ENCODE data around the gene DNHD1.

DNA sequence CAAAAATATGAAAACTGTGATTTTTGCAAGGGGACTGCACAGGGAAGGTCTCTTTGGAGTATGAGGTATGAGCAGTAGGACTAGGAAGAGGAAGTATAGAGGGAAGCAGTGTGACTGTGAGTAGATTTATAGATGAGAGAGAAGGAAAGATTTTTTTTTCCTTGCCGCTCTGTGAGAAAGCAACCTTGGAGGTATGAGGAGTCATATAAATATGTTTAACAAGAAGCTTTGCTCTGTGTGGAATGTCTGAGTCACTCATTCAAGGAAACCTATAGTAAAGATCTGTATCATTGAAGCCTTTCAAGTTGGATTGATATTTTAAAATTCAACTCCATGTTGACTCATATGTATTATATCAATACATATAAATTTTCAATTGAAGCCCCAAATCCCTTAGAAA lies 26.2 kb downstream of the DNHD1 start:
- TF ChIP-seq, protein P1, sequence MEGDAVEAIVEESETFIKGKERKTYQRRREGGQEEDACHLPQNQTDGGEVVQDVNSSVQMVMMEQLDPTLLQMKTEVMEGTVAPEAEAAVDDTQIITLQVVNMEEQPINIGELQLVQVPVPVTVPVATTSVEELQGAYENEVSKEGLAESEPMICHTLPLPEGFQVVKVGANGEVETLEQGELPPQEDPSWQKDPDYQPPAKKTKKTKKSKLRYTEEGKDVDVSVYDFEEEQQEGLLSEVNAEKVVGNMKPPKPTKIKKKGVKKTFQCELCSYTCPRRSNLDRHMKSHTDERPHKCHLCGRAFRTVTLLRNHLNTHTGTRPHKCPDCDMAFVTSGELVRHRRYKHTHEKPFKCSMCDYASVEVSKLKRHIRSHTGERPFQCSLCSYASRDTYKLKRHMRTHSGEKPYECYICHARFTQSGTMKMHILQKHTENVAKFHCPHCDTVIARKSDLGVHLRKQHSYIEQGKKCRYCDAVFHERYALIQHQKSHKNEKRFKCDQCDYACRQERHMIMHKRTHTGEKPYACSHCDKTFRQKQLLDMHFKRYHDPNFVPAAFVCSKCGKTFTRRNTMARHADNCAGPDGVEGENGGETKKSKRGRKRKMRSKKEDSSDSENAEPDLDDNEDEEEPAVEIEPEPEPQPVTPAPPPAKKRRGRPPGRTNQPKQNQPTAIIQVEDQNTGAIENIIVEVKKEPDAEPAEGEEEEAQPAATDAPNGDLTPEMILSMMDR (IDR thresholded peaks at IDR 0.05; ENCODE audit: insufficient read depth, low read length, poor library complexity, severe bottlenecking): no peak
- TF ChIP-seq EZH2phosphoT487 (conservative IDR thresholded peaks at IDR 0.05; ENCODE audit: low read length): no peak

All from SU-DHL-6 (cell line).